SK-N-SH treated with all-trans-retinoic acid at 6 μM for 48 hours (cell line): ENCODE data around the gene CPT1B.

ENCODE experiments used
- GLIS3 ChIP-seq: fragments of 250-450 bp; sonication (Bioruptor Pico); IDR thresholded peaks from 2 replicates; pipeline ENCODE4 v1.5.0; 2020; ENCODE audit warnings: mild to moderate bottlenecking, moderate library complexity
- RARB ChIP-seq: fragments of 250-450 bp; sonication (Bioruptor Pico); IDR thresholded peaks from 2 replicates; pipeline ENCODE4 v1.8.0; 2021; ENCODE audit warnings: mild to moderate bottlenecking, moderate library complexity
- ZFP3 ChIP-seq: fragments of 250-450 bp; sonication (Bioruptor Pico); IDR thresholded peaks from 2 replicates; pipeline ENCODE4 v1.5.0; 2020; ENCODE audit warnings: mild to moderate bottlenecking, moderate library complexity
- ZFP30 ChIP-seq: fragments of 450-650 bp; formaldehyde crosslinking; IDR thresholded peaks from 2 replicates; pipeline ENCODE4 v1.5.0; 2022; ENCODE audit warnings: mild to moderate bottlenecking, moderate library complexity
- ZNF8 ChIP-seq: fragments of 450-650 bp; formaldehyde crosslinking; IDR thresholded peaks from 2 replicates; pipeline ENCODE4 v1.5.0; 2020; ENCODE audit warnings: mild to moderate bottlenecking, moderate library complexity
- TF ChIP-seq, protein P1 (sequence below): fragments of 250-450 bp; sonication (Bioruptor Pico); IDR thresholded peaks from 2 replicates; pipeline ENCODE4 v1.5.0; 2020; ENCODE audit warnings: mild to moderate bottlenecking, moderate library complexity

GRCh38 chr22:50551160-50551752 lies 27.0 kb downstream of the CPT1B start:
- TF ChIP-seq, protein P1, sequence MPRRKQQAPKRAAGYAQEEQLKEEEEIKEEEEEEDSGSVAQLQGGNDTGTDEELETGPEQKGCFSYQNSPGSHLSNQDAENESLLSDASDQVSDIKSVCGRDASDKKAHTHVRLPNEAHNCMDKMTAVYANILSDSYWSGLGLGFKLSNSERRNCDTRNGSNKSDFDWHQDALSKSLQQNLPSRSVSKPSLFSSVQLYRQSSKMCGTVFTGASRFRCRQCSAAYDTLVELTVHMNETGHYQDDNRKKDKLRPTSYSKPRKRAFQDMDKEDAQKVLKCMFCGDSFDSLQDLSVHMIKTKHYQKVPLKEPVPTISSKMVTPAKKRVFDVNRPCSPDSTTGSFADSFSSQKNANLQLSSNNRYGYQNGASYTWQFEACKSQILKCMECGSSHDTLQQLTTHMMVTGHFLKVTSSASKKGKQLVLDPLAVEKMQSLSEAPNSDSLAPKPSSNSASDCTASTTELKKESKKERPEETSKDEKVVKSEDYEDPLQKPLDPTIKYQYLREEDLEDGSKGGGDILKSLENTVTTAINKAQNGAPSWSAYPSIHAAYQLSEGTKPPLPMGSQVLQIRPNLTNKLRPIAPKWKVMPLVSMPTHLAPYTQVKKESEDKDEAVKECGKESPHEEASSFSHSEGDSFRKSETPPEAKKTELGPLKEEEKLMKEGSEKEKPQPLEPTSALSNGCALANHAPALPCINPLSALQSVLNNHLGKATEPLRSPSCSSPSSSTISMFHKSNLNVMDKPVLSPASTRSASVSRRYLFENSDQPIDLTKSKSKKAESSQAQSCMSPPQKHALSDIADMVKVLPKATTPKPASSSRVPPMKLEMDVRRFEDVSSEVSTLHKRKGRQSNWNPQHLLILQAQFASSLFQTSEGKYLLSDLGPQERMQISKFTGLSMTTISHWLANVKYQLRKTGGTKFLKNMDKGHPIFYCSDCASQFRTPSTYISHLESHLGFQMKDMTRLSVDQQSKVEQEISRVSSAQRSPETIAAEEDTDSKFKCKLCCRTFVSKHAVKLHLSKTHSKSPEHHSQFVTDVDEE = no peak
- TF ChIP-seq RARB (CRISPR knock-in tag) (no peak), ZFP30 (no peak), GLIS3 (CRISPR knock-in tag) (no peak), ZFP3 (CRISPR knock-in tag) (no peak), ZNF8 (CRISPR knock-in tag) (no peak)
